Activated naive CD4-positive, alpha-beta T cell treated with anti-CD3 and anti-CD28 coated beads for 36 hours (primary cell): ENCODE data around the gene ZPLD1. TPM values are rescaled to one million over a fixed set of nuclear protein-coding genes. Genes with fewer than 3 reads are reported as not detected.

Source experiments
- CTCF ChIA-PET: fragments of 350-600 bp; sonication (Branson Sonifier 250); formaldehyde crosslinking; loops from one replicate; lab custom pipeline; 2021; ENCODE audit warnings: antibody characterized with exemption; lab: Charles Lee
- DNase-seq: peaks from one replicate; pipeline ENCODE4 v3.0.0-alpha.2; 2020
- H3K27ac Mint-ChIP-seq: one replicate; pipeline ENCODE4 v1.8.0; 2021; ENCODE audit warnings: mild to moderate bottlenecking, mixed read lengths
- H3K27me3 Mint-ChIP-seq: one replicate; pipeline ENCODE4 v1.8.0; 2021; ENCODE audit warnings: low read depth, mixed read lengths
- H3K36me3 Mint-ChIP-seq: one replicate; pipeline ENCODE4 v1.8.0; 2021; ENCODE audit warnings: low read depth, mixed read lengths
- H3K4me1 Mint-ChIP-seq: one replicate; pipeline ENCODE4 v1.8.0; 2021; ENCODE audit warnings: low read depth, mixed read lengths
- H3K4me3 Mint-ChIP-seq: one replicate; pipeline ENCODE4 v1.8.0; 2021; ENCODE audit warnings: mild to moderate bottlenecking, moderate library complexity, mixed read lengths
- H3K9me3 Mint-ChIP-seq: one replicate; pipeline ENCODE4 v1.8.0; 2021; ENCODE audit warnings: mixed read lengths
- intact Hi-C: fragments of 100-400 bp; cut with micrococcal nuclease; formaldehyde crosslinking; loops from one replicate; pipeline ENCODE4 v1.15.1; 2023
- total RNA-seq, 2 experiments: library from RNA; stranded (reverse); gene quantifications; one replicate each; pipeline ENCODE4 v1.2.3, GENCODE V29; 2021

Gene ZPLD1
- total RNA-seq, 2 experiments from 2014 or later = not detected

DNA sequence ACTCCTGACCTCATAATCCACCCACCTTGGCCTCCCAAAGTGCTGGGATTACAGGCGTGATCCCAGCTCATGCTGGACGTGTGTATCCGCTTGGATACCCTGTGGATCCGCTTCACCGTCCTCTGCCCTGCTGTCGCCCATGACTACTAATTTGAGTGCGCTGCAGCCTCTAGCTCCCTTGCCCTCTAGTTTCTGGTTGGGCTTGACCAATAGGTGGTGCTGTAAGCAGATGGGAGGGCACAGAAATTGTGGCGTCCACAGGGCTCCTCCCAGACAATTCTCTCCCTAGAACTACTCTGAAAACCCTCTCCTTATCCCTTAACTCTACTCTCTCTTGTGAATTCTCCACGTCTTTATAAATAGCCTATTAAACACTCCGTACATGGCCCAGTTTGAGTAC lies 36.2 kb downstream of the ZPLD1 start:
- Mint-ChIP-seq H3K9me3 (no peaks in the 10 kb centered on the region), H3K27ac (no peak overlapping the region), H3K4me3 (no peak overlapping the region), H3K27me3 (peaks cover 5% of the 10 kb centered on the region), H3K4me1 (no peaks in the 10 kb centered on the region), H3K36me3 (no peaks in the 10 kb centered on the region)
- CTCF ChIA-PET = interaction anchor here (0.9 kb wide), 1 partner anchor 65 kb away, joined by 4 read pairs; no protein-coding TSS in a partner anchor
- no peak for DNase-seq
- intact Hi-C loops = no loop called here

DNA sequence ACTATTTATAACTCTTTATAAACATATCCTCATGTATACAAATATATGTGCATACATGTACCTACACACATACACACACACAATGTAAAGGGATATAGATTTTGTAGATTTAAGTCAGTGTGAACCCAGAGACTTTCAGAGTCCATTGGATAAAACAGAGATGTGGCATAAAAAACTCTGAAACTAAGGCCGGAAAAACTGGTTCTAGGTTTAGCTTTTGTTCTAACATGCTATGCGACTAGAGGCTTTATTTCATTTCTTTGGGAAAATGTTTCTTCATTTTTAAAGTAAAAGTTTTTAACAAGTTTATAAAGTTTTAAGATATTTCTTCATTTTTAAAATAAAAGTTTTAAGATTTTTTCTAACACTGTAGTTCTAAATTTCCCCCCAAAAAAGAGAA lies 36.7 kb downstream of the ZPLD1 start:
- no peaks in the 10 kb centered on the region for H3K4me1 Mint-ChIP-seq
- DNase-seq = no peak
- H3K9me3 Mint-ChIP-seq = no peaks in the 10 kb centered on the region
- H3K27ac Mint-ChIP-seq = no peak overlapping the region
- H3K27me3 Mint-ChIP-seq = peaks cover under 1% of the 10 kb centered on the region
- intact Hi-C loops = no loop called here
- H3K4me3 Mint-ChIP-seq = no peak overlapping the region
- CTCF ChIA-PET = no interaction called here
- no peaks in the 10 kb centered on the region for H3K36me3 Mint-ChIP-seq

DNA sequence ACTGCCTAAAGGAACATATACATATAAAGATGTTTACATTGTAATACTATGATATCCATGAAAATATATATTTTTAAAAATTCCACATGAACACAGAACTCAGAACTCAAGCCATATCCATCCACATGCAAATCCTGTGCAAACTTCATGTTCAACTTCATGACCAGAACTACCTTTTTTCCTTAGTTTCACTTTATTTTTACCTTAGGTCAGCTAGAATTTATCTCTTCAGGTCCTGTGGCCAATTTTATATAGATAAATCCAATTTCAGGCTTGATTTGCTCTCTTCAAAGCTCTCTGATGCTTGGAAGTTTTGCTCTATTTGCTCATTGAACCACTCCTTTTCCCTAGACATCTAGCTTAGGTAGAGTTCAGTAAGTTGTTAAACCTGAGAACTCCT lies 38.8 kb downstream of the ZPLD1 start:
- Mint-ChIP-seq H3K9me3 (no peaks in the 10 kb centered on the region), H3K27me3 (peaks cover 2% of the 10 kb centered on the region), H3K27ac (no peak overlapping the region), H3K4me1 (no peaks in the 10 kb centered on the region), H3K4me3 (no peak overlapping the region), H3K36me3 (no peaks in the 10 kb centered on the region)
- DNase-seq = no peak
- CTCF ChIA-PET = interaction anchor here (1.4 kb wide), 1 partner anchor 245 kb away, joined by 3 read pairs; no protein-coding TSS in a partner anchor
- intact Hi-C loops = no loop called here

DNA sequence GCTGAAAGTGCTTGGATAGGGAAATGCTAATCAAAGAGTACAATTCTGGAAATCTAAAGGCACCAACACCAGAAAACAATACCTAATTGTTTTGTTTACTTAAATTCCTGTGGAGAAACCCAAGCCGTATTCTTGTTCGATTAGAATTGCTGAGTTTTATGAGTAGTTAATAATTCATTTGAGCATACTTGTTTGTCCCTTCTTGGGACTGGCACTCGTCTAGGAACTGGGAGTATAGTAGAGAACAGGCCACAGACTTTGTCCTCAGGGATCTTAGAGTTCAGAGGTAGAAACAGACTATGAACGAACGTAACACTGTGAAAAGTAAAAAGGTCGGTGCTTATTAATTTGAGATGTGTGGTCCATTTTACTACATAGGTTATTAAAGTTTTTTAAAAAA lies 39.4 kb downstream of the ZPLD1 start:
- Mint-ChIP-seq H3K36me3 (no peaks in the 10 kb centered on the region), H3K27ac (no peak overlapping the region), H3K4me1 (no peaks in the 10 kb centered on the region), H3K9me3 (no peaks in the 10 kb centered on the region), H3K4me3 (no peak overlapping the region), H3K27me3 (peaks cover 2% of the 10 kb centered on the region)
- no peak for DNase-seq
- CTCF ChIA-PET = no interaction called here
- intact Hi-C loops = no loop called here

DNA sequence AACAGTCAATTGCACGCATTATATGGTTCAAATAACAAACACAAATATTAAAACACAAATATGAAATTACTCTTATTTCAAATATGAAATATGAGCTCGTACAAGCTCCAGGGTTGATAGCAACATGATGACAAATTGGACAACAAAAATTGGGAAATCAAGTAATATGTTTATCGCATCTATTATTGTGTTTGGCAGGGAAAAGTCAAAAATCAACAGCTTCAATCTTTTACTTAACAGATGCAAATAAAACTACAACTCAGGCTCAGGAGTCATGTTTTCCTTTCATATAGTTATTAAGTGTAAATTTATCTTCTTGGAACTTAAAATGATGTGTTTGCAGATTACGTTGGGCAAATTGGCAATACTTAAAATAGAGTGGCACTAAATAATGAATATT lies 41.4 kb downstream of the ZPLD1 start:
- no peak overlapping the region for H3K27ac Mint-ChIP-seq
- no peaks in the 10 kb centered on the region for H3K4me1 Mint-ChIP-seq
- no peak overlapping the region for H3K4me3 Mint-ChIP-seq
- CTCF ChIA-PET = no interaction called here
- peaks cover 2% of the 10 kb centered on the region for H3K27me3 Mint-ChIP-seq
- no peaks in the 10 kb centered on the region for H3K36me3 Mint-ChIP-seq
- intact Hi-C loops = no loop called here
- H3K9me3 Mint-ChIP-seq = no peaks in the 10 kb centered on the region
- DNase-seq = no peak

DNA sequence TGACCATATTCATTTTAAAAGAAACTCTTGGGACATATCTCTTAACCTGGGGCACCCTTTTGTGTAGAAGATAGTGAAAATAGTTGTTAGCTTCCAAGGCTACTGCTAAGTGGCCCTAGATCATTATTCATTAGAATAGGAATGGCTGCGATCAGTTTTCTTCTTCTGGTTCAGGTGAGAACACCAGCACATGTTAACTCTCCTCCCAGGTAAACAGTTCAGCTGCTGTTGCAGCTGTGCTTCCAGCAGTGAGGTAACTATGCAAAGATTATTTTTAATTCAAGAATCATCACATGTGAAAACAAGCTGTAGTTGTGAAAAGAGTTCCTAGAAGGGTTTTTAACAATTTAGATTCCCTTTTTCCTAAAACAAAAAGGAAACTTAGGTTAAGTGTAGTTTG lies 43.3 kb downstream of the ZPLD1 start:
- CTCF ChIA-PET = no interaction called here
- intact Hi-C loops = no loop called here
- Mint-ChIP-seq H3K27me3 (peaks cover 2% of the 10 kb centered on the region), H3K4me1 (no peaks in the 10 kb centered on the region), H3K4me3 (no peak overlapping the region), H3K27ac (no peak overlapping the region), H3K36me3 (no peaks in the 10 kb centered on the region), H3K9me3 (no peaks in the 10 kb centered on the region)
- no peak for DNase-seq

DNA sequence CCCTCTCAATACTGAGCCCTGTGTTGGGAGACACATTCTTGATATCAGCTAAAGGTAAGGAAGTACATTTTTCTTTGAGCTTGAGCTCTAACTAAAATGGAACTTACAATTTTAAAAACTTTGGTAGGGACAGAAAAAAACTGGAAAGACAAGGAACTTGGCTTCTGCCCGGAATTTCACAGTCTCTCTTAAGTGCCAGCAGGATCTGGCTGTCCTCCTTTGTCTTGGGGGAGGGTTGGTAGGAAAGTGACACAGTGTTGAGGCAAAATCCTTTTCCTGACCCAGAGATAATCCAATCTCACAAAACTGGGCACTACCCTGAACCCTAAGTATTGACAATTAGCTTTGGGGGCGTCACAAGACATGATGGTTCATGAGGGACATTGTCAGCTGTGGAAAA lies 45.3 kb downstream of the ZPLD1 start:
- Mint-ChIP-seq H3K27ac (no peak overlapping the region), H3K9me3 (no peaks in the 10 kb centered on the region), H3K4me3 (no peak overlapping the region), H3K27me3 (peaks cover 2% of the 10 kb centered on the region), H3K4me1 (no peaks in the 10 kb centered on the region), H3K36me3 (no peaks in the 10 kb centered on the region)
- intact Hi-C loops = no loop called here
- CTCF ChIA-PET = no interaction called here
- no peak for DNase-seq

DNA sequence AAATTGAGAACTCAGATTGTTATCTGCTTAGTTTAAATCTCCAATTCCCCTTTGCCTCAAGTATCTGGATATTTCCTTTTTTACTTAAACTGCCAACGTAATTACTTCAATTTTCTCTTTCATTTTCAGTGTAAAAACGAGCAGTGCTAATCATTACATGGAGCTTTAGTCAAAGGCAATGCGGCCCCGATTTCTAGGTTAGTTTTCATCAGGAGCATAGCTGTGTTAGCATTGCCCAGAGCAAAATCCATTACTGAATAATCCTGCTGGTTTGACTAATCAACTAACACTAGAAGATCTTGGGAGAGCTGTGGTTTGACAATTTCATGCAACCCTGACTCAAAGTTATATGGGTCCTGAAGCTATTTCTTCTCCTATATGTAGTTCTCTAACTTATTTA lies 46.2 kb downstream of the ZPLD1 start:
- no peak overlapping the region for H3K4me3 Mint-ChIP-seq
- intact Hi-C loops = no loop called here
- no peaks in the 10 kb centered on the region for H3K36me3 Mint-ChIP-seq

DNA sequence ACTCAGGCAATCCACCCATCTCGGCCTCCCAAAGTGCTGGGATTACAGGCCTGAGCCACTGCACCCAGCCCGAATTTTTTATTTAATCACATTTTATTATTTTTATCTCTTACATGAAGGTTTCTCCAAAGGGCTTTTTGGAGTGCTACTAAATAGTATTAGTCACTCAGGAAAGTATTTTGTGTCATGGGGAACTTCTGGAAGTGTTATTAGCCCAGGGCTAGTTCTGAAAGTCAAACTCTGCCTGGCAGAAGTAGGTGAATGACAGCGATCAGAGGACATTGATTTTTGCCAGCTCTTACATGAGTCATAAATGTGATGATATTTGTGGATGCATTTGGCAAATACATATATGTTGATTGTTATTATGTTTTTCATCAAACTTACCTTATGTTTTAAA lies 48.7 kb downstream of the ZPLD1 start:
- H3K4me1 Mint-ChIP-seq = no peaks in the 10 kb centered on the region
- H3K9me3 Mint-ChIP-seq = no peaks in the 10 kb centered on the region
- CTCF ChIA-PET = no interaction called here
- no peak overlapping the region for H3K4me3 Mint-ChIP-seq
- H3K27me3 Mint-ChIP-seq = no peaks in the 10 kb centered on the region
- H3K27ac Mint-ChIP-seq = no peak overlapping the region
- DNase-seq = no peak
- intact Hi-C loops = no loop called here
- no peaks in the 10 kb centered on the region for H3K36me3 Mint-ChIP-seq

More for the DNA sequence above, 46.2 kb downstream of the ZPLD1 start:
- CTCF ChIA-PET = no interaction called here
- Mint-ChIP-seq H3K9me3 (no peaks in the 10 kb centered on the region), H3K27ac (no peak overlapping the region), H3K27me3 (peaks cover 2% of the 10 kb centered on the region), H3K4me1 (no peaks in the 10 kb centered on the region)
- DNase-seq = no peak

DNA sequence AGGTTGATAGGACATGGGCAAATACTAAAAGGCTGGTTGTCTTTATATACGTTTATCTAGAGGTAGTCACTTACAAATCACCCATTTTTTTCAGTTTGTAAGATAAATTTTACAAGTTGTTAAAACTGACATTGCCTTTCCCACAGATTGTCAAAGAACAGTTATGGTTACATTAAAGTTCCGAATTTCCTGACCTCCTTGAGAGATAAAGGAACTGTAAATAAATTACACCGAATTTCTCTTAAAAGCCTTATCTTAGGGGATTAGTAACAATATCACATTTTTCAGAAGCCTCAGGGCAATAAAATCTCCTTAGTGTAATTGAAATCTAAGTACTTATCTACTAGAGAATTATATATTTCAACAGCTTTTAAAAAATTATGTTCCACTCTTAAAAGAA lies 49.5 kb downstream of the ZPLD1 start:
- Mint-ChIP-seq H3K9me3 (no peaks in the 10 kb centered on the region), H3K4me3 (no peak overlapping the region), H3K27me3 (no peaks in the 10 kb centered on the region), H3K27ac (no peak overlapping the region), H3K36me3 (no peaks in the 10 kb centered on the region), H3K4me1 (no peaks in the 10 kb centered on the region)
- CTCF ChIA-PET = no interaction called here
- no peak for DNase-seq
- intact Hi-C loops = no loop called here

DNA sequence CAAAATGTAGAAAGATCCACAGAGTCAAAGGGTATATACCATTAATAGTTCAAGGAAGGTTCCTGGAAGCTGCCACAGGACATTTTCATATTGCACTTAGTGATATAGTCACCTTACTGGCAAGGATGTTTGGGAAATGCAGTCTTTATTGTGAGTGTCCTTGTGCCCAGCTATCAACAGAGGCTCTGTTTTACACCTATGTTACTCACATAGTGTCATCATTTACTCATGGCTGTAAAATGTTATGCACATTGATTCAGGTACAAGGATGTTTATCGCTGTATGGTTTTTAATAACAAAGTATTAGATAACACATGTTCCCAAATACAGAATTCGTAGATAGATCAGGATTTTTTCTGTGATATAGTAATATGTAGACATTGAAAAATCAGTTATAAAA lies 50.9 kb downstream of the ZPLD1 start:
- CTCF ChIA-PET = no interaction called here
- Mint-ChIP-seq H3K36me3 (no peaks in the 10 kb centered on the region), H3K9me3 (no peaks in the 10 kb centered on the region), H3K27ac (no peak overlapping the region), H3K4me1 (no peaks in the 10 kb centered on the region), H3K27me3 (no peaks in the 10 kb centered on the region), H3K4me3 (no peak overlapping the region)
- intact Hi-C loops = no loop called here
- no peak for DNase-seq

DNA sequence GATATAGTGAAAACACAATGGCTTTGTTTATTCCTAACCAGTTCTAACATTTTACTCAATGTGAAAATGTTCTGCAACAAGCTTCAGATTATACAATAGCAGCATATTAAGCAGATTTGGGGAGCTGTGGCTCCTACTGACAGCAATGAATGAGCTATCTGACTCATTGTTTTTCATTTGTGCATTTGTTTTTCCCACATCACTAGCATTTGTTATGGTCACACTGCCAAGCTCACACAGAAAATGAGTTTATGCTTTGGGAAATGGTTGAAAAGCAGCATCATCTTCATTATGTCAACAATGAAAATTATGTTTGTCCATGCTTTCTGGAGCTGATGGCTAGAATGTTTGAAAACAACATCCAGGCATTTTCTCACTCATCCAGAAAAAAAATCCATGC lies 53.5 kb downstream of the ZPLD1 start:
- no peaks in the 10 kb centered on the region for H3K9me3 Mint-ChIP-seq
- intact Hi-C loops = no loop called here
- no peak for DNase-seq
- CTCF ChIA-PET = interaction anchor here (0.6 kb wide), 1 partner anchor 259 kb away, joined by 3 read pairs; no protein-coding TSS in a partner anchor
- no peak overlapping the region for H3K27ac Mint-ChIP-seq
- H3K27me3 Mint-ChIP-seq = peaks cover 3% of the 10 kb centered on the region
- no peaks in the 10 kb centered on the region for H3K4me1 Mint-ChIP-seq
- H3K36me3 Mint-ChIP-seq = no peaks in the 10 kb centered on the region
- no peak overlapping the region for H3K4me3 Mint-ChIP-seq

DNA sequence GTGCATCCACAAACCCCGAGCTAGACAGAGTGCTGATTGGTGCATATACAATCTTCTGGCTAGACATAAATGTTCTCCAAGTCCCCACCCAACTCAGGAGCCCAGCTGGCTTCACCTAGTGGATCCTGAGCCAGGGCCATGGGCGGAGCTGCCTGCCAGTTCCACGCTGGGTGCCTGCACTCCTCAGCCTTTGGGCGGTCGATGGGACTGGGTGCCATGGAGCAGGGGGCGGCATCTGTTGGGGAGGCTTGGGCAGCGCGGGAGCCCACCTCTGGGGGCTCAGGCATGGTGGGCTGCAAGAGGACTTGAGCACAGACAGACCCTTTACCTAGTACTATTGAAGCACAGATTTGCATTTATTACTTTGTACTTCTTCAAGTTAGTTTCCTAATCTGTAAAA lies 57.5 kb downstream of the ZPLD1 start:
- CTCF ChIA-PET = no interaction called here
- no peaks in the 10 kb centered on the region for H3K36me3 Mint-ChIP-seq
- H3K4me3 Mint-ChIP-seq = no peak overlapping the region
- H3K4me1 Mint-ChIP-seq = no peaks in the 10 kb centered on the region
- H3K9me3 Mint-ChIP-seq = no peaks in the 10 kb centered on the region
- no peak overlapping the region for H3K27ac Mint-ChIP-seq
- peaks cover 6% of the 10 kb centered on the region for H3K27me3 Mint-ChIP-seq
- intact Hi-C loops = no loop called here
- DNase-seq = no peak

DNA sequence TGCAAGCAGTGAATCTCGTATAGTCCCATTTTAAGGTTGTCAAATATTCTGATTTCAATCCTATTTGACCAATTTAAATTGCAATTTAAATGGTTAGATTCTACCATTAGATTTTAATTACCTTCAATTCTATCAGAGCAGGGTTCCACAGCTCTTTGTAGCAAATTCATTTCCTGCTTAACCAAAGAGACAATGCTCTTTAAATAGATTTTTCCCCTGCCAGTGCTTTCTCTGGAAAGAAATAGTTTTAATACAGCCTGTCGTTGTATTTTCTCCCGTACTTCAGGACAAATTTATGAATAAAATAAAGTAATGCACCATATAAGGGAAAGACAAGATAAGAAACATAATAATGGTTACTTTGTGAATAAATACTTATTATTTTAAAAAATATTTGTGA lies 62.8 kb downstream of the ZPLD1 start:
- intact Hi-C loops = no loop called here
- Mint-ChIP-seq H3K4me1 (no peaks in the 10 kb centered on the region), H3K27me3 (peaks cover 6% of the 10 kb centered on the region), H3K36me3 (no peaks in the 10 kb centered on the region), H3K27ac (no peak overlapping the region), H3K4me3 (no peak overlapping the region), H3K9me3 (no peaks in the 10 kb centered on the region)
- no peak for DNase-seq
- CTCF ChIA-PET = no interaction called here
